T-helper 1 cell (primary cell): ENCODE measurements around the gene DIAPH1.

Experiments
- DNase-seq, 5 donors: peaks; one replicate each; pipeline ENCODE4 v3.0.0-alpha.2; 2012 to 2020
- total RNA-seq, 4 donors: gene quantifications; one replicate each; lab custom pipeline; 2026; lab: John Stamatoyannopoulos, UW

The DIAPH1 gene
- total RNA-seq: 277 to 378 (median 310) reads per million in 4 donors

DNA sequence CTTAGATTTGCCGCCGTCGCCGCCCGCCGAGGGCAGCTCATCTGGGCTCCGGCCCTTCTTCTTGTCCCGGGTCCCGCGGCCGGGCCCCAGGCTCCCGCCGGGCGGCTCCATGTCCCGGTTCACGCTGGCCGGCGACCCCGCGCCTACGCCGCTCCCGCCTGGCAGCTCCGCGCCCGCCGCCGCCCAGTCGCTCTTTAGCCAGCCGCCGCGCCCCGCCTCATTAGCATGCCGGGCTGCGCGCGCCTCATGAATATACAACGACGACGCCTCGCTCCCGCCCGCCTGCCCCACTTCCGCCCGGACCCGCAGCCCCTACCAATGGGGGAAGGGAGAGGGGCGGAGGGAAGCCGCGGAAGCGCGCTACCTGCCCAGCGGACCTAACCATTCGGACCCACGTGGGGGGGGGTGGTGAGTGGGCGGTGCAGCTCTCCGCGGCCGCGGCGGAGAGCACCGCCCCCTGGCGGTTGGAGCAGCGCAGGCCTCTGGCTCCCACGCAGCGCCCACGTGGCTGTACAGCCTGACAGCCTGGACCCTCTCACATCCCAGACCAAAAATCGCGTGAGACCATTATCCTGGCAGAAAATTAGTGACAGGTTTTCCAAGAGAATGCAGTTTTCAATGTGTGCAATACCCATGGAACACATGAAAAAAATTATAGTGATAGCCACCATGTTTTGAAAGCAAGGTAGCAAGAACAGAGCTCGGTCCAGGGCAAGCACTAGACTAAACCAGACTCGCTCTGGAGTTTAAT is at the start of gene DIAPH1:
TSS of gene DIAPH1 (minus strand) at position 197 of the 751 bp plus-strand sequence. CDS start at position 111, 86 bp downstream.
- peak; percentile 96 to 98 (median 98) for DNase-seq

DNA sequence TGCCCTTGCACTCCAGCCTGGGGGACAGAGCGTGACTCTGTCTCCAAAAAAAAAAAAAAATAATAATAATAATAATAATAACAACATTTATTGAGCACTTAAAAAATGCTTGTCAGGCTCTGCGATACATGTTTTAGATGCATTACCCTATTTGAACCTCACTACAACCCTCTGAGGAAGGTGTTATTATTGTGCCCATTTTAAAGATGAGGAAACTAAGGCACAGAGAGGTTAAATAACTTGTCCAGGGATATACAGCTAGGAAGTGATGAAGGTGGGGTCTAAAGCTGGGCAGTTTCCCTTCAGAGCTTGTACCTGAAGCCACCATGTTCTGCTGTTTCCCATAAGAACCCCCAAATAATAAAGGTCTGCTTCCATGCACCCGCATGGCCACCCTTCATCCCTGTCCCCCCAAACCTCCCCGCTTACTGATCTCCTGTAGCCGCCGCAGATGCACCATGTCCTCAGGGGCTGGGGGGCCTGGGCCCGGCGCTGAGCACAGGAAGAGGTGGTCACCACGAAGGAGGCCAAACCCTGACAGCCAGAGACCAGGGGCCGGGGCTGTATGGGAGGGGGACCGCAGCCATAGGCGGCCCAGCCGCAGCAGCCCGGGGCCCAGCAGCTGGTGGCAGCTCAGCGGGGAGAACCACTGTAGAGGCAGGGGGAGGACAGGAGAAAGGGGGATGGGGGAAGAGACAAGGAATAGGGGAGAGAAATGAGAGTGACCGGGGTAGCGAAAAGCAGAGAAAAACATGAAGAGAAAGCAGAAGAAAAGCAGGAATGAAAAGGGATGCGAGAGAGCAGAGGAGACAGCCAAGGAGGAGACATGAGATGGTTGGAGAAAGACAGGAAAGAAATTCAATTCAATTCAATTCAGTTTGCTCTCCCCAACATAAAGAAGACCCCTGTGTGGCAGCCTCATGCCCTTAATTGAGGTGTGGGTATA is 47.5 kb upstream of the DIAPH1 start:
- DNase-seq: no peak

DNA sequence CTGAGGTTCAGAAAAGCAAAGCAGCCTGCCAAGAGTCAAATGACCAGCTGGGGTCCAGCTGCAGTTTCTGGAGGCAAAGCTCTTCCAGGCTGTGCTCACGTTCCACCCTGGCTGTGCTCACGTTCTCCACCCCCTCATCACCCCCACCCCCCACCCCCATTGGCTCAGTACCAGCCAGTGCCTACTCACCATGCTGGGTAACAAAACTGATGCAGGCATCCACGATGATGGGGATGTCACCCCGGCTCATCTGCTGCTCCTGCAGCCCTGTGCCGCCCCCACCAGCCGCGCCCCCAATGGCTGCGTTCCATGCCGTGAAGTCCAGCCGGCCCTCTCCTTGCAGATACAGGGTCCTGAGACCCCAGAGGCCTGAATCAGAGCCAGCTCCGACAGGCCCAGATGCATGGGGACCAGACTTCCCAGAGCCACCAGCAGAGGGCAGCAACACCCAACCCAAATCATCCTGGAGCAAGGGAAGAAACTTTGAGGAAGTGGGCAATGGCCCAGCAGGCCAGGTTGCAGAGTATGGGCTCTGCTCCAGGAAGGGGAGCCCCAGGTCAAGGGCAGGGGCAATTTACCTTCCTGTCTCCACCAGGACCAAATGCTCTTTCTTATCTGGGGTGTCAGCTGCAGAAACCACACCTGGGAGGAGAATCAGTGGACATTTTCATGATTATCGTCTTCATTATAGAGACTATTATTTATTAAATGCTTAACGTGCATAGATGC is 46.1 kb upstream of the DIAPH1 start:
- DNase-seq: peak; percentile 37 to 66 (median 54)

DNA sequence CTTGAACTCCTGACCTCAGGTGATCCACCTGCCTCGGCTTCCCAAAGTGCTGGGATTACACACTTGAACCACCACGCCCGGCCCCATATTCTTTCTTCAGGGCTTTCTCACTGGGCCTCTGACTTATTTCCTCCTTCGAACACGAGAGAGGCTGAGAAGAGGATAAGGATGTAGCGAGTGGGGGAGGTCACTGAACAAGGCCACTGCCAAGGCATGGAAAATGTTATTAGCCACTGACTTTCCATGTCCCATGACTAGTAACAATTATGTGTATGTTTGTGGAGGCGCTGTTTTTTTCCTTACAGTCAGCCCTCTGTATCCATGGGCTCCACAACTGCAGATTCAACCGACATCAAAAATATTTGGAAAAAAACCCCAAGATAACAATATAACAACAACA is 44.7 kb upstream of the DIAPH1 start:
- no peak for DNase-seq

DNA sequence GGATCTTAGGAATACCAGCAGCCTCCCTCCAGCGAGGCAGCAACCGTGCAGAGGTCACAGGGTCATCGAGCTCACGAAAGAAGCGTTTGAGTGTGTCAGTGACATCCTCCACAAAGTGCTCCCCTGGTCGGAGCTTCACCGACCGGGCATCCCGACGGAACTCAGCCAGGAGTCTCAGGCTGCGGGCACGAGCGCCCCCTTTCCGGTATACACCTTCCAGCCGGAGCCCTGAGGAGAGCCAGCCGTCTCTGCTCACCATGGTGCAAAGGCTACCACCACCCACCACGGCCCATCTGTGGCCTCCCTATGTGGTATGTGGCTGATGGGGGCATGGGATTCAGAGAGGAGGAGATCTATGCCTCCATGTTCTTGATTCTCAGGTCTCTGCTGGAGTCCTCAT is 43.2 kb upstream of the DIAPH1 start:
- DNase-seq: no peak

DNA sequence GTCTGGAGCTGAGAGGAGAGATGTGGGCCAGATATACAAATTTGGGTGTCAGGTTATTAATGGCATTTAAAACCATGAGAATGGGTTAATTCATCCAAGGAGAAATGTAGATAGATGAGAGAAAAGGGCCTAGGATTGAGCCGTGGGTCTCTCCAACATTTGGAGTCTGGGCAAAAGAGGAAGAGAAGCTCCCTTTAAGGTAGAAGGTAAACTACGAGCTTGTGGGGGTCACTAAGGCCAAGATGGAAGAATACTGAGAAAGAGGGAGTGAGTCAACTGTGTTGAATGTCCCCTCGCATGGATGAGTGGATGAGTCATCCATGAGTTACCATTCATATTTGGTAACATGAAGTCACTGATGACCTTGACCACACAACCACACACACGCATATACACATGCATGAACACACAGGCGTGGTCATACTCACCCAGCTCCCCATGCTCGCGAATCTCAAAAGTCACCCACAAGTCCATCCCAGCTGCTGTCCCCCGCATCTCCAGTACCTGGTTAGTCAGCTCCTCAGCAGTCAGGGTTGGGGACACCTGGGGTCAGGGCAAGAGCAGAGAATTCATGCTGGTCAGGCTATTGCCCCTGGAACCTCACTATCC is 39.2 kb upstream of the DIAPH1 start:
- DNase-seq: no peak

DNA sequence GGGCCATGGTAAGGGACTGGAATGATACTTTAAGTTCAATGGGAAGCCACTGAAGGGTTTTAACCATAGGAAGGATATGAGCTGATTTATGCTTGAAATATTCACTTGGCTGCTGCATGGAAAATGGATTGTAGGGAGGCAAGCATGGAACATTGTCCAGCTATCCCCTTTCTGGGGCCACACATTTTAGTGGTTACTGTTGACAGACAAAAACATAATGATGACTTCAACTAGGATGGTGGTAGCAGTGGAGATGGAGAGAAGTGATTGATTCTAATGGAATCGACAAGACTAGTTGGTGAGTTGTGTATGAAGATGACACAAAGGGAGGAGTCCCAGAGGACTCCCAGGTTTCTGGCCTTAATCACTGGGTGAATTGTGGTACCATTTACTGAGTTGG is 38.6 kb upstream of the DIAPH1 start:
- DNase-seq: no peak

DNA sequence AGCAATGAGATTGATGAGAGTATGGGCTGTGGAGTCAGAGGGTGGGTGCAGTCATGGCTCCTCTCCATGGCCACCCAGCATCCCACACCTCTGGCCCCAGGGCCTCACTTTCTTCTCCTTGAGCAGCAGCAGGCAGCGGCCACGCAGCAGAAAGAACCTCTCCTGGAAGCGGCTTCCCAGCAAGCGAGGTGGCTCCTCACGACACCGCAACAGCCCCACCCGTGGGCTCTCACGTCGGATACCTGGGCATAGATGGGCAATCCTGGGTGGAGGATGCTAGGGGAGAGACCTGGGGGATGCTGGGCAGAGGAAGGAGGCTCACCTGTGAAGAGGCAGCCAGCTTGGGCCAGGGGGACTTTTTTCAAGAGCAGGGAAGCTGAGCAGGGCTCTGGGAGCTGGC is 37.6 kb upstream of the DIAPH1 start:
- DNase-seq: no peak

DNA sequence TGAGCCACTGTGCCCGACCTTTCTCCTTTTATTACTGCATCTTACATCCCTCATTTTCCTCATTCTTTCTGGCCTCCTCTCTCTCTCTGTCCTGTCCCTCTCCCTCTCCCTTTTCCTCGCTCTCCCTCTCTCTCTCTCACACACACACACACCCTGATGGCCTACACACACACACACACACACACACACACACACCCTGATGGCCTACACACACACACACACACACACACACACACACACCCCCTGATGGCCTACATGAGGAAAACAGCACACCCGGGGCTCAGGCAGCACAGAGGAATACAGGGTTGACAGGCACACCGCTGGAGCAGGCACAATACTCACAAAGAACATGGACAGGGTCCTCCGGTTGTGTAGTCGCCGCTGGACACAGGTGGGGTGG is 36.2 kb upstream of the DIAPH1 start:
- DNase-seq: no peak

DNA sequence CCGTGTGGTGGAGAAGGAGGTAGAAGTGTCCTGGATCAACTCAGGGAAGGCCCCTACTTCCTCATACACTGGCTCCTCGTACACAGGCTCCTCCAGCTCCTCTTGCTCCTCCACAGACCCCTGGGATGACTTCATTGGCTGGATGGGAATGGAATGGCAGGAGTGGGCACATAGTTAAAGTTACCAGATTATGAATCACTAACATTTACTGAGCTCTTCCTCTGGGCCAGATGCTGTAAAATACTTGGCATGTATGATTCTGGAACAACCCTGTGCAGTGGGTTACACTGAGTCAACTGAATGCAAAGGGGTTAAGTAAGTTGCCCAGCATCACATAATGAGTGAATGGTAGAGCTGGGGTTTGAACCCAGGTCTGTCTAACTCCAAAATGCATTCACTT is 35.5 kb upstream of the DIAPH1 start:
- no peak for DNase-seq

DNA sequence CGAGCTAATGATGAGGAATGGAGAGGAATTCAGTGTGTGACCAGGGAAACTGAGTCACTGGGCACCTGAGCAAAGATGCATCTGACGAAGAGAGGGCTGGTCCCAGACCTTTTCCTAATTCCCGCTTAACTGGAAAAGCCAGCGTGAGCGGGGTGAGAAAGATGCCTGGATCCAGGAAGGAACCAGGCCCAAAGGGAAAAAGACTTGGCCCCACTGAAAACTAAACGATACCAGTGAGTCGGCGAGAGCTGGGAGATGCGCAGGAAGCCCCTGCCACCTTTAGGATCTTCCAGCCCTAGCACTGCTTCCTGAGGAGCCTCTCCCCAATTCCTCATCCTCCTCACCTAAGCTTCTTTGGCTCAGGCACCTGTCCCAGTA is 32.9 kb upstream of the DIAPH1 start:
- DNase-seq: no peak

DNA sequence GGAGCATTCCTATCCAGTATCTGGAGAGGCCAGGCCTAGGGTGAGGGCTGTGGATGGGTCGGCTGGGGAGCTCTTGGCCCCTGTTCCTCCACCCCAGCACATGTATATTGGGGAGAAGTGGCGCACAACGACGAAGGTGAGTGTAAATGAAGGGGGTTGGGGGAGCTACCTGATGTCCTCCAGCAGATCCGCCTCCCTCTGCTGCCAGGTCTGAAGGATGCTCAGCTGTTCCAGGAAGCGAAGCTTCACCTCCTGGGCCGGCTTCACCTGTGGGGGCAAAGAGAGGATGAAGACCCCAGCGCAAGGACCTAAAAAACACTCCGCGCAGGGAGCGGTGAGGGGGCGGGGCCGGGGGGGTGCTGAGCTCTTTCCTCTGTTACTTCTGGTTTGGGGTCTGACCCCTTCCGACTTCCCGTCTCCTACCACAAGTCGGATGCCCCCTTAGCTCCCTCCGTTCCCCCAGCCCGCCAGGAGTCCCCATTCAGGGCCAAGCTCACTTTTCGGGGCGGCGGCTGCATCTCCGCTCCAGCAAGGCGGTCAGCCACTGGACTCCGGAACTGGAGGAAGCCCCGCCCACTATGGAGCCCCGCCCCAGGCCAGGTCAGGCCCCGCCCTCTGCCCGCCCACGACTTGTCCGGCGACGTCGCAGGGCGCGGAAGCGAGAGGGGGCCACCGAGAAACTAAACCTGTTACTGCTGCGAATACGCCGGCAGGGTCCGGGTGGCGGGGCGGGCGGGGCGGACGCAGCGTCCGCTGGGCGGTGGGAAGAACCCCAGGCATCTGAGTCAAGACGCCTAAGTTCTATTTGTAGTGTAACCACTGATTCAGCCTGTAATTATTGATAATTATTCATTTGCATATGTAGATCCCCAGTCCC is 32.3 kb upstream of the DIAPH1 start, which contains the start of gene FCHSD1:
TSS of gene FCHSD1 (minus strand) at position 568 of the 877 bp plus-strand sequence. CDS start at position 518, 50 bp downstream.
- DNase-seq: peak; percentile 68 to 82 (median 74)

DNA sequence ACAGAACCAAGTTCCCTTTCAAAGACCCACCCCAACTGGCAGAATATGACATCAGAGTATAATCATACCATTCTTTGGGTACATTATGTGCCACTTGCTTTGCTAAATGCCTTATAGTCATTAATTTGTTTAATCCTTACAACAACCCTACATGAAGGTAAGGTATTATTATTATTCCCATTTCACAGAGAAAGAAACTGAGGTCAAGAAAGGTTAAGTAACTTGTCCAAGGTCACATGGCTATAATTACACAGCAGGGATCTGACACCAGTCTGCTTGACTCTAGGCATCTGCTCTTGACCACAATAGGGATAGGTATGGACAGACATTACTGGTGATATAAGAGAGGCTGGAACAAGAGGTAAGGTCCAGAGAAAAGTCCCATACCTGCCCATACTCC is 31.2 kb upstream of the DIAPH1 start:
- DNase-seq: no peak

DNA sequence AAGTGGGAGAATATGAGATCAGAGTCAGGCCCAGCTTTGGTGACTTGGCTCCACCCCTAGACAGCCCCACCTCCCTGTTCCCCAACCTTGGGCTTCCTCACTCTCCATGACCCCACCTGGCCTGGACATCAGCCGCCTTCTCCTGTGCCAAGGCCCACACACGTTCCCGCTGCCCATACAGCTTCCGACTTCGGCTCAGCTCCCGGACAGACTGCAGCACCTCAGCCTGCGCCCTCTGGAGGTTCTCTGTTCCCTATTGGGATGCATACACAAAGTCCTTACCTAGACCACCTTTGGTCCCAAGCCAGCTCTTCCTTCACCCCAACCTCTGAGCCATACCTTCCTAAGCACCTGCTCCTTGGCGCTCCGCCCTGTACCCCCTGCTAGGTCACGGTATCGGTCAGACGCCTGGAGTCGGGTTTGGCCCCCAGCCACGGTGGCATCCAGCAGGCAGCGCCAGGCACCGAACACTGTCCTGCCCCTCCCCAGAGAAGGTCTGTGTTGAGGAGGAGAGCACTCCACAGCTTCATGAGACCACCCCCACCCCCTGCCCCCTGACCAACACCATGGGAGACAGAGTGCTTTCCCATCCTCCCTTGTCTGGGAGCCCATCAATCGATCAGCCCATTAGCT is 30.4 kb upstream of the DIAPH1 start:
- no peak for DNase-seq

DNA sequence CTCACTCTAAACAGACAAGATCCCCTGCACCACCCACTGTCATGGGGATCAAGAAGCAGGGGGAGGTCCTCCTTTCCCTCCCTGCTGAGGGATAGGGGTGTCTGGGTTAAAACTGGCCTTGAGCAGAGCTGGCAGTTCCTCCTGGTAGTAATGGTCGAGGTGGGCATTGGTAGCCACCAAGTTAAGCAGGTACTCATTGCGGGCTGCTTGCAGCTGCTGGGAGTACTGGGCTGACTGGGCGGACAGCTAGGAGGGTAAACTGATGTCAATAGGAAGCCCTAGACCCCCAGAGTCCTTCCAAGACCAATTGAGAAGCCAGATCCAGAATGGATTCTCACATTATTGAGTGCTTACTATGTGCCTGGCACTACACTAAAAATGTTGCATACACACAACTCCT is 29.1 kb upstream of the DIAPH1 start:
- no peak for DNase-seq

DNA sequence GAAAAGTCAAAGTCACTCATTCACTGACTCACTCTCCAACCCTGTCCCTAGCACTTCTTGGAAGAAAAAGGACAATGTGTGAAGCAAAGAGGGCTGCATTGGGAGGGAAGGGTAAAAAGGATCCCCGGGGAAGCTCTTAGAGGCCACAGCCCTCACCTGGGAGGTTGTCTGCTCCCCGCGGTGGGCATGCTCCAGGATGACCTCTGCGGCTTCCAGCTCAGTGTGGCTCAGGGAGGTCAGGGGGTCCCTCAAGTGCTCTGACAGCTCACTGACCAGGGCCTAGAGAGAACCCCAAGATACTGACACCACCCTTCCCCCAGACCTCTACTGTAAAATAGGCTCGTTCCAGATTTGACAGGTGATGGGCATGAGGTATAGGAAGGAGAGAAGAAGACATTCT is 28.4 kb upstream of the DIAPH1 start:
- no peak for DNase-seq

DNA sequence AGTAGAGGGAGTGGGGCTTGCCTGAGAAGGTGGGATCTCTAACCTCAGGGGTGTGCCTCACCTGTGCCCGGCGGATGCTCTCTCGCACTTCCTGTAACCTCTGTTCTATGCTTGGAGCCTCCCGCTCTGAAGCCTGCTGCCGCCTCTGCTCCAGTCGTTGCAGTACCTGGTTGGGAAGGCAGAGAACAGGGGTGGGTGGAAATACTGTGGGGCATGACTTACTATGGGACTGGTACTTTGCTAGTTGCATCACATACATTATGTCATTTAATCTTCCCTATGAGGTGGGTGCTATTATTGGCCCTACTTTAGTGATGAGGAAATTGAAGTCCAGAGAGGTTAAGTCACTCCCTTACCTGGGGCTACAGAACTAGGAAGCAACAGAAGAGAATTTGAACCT is 27.2 kb upstream of the DIAPH1 start:
- no peak for DNase-seq

DNA sequence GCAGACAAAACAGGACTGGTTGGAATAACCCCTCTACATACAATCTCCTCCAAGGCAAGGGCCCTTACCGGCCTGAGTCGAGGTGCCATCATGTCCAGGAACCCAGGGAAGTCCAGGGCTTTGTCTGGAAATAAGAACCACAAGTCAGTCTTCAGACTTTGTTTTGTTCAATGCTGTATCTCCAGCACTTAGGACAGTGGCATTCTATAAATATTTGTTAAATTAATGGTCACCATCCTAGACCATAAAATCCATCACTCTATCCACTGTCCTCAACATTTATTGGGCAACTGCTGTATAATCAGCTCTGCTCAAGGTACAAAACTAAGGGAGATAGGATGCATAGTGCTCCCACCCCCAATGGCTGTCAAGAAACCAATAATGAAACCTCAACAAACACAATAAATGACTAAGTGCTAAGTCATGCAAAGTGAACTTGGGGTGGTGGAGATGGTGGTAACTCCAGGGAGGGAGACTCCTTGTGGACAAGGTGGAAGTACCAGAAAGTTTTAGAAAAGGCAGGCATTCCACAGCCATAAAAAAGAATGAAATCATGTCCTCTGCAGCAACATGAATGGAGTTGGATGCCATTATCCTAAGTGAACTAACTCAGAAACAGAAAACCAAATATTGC is 23.0 kb upstream of the DIAPH1 start:
- DNase-seq: peak in 1 of 5 donors; percentile 65

DNA sequence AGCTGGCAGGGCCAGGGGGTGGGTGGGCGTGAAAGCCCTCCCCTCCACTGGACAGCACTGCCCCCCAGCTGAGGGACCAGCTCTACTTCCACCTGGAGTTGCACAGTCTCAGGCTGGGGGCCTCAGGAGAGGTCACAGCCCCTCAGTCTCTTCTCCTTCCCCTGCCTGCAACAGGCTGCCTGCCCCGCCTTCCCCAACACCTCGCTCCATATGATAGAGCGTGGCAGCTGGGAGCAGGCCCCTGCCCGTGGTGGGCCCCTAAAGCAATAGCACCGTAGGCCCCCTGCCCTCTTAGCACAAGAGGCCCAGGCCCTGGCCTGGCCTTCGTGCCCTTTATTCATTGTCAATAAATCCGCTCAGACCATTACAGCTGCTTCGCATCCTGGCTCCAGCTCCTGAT is 21.9 kb upstream of the DIAPH1 start:
- DNase-seq: no peak

DNA sequence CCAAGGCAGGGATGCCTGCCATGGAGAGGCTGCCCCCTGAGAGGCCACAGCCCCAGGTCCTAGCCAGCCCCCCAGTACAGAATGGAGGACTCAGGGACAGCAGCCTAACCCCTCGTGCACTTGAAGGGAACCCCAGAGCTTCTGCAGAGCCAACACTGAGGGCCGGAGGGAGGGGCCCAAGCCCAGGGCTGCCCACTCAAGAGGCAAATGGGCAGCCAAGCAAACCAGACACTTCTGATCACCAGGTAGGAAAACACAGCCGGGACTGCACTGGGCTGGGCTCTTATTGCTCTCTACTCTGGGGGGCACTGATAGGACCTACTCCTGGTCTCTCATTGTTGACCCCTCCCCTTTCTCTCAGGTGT is 21.2 kb upstream of the DIAPH1 start:
- DNase-seq: no peak
